Testis (tissue), 3 donors: ENCODE data around the gene ALG9. TPM values are rescaled to one million over a fixed set of nuclear protein-coding genes. Genes with fewer than 3 reads are reported as not detected.

Source experiments
- DNase-seq: peaks from one replicate; pipeline ENCODE4 v3.0.0-alpha.2; 2019
- H3K27ac ChIP-seq, 2 donors: fragments of 200-600 bp; sonication (generic); one replicate each; pipeline ENCODE4 v1.5.1; 2019
- H3K27me3 ChIP-seq: fragments of 200-600 bp; sonication (generic); one replicate; pipeline ENCODE4 v1.5.1; 2019
- H3K36me3 ChIP-seq: fragments of 200-600 bp; sonication (generic); one replicate; pipeline ENCODE4 v1.5.1; 2017; ENCODE audit warnings: low read depth; ENCODE audit errors: missing control alignments
- H3K4me1 ChIP-seq: fragments of 200-600 bp; sonication (generic); one replicate; pipeline ENCODE4 v1.5.1; 2019
- H3K4me3 ChIP-seq, 2 donors: fragments of 200-600 bp; sonication (generic); one replicate each; pipeline ENCODE4 v1.5.1; 2017 to 2019
- H3K9me3 ChIP-seq: fragments of 200-600 bp; sonication (generic); one replicate; pipeline ENCODE4 v1.5.1; 2017
- CTCF ChIP-seq, 3 experiments: fragments of 450-650 bp in 2 of 3; fragments of 200-600 bp in 1 of 3; sonication (generic) in 1 of 3; IDR thresholded peaks; one replicate each; pipeline ENCODE4 v1.5.1; 2016 to 2019; ENCODE audit warnings: antibody characterized with exemption in 3 of 3, mild to moderate bottlenecking in 2 of 3, moderate library complexity in 1 of 3
- POLR2A ChIP-seq: fragments of 450-650 bp; IDR thresholded peaks from one replicate; pipeline ENCODE4 v1.6.1; 2017; ENCODE audit warnings: antibody characterized with exemption, mild to moderate bottlenecking, moderate library complexity
- WGBS, 2 donors: methylation state at CpG; one replicate each; pipeline ENCODE4 v1.1.5; 2018; 5-methylcytosine and 5-hydroxymethylcytosine counted together
- intact Hi-C: fragments of 100-400 bp; cut with DNase I; formaldehyde crosslinking; loops from one replicate; pipeline ENCODE4 v1.15.1; 2023; ENCODE audit warnings: low total_unique reads
- polyA plus RNA-seq: library from polyadenylated mRNA; stranded (reverse); fragments of 350-450 nt; fragmentation: Illumina TruSeq; extraction: RNeasy Lipid Tissue Mini Kit (QIAGEN cat#74804); gene quantifications from one replicate; pipeline ENCODE4 v1.2.3, GENCODE V29; 2014; ENCODE audit warnings: low read depth, low replicate concordance; ENCODE audit not compliant: insufficient read depth
- total RNA-seq, 2 donors: library from RNA; depleted of rRNA; stranded (reverse); fragments of >200 nt; gene quantifications; one replicate each; pipeline ENCODE4 v1.2.3, GENCODE V29; 2016

ALG9 gene
- total and polyA plus RNA-seq, 3 donors from 2014 or later, result 40.1 to 42.0 (median 41.3) TPM

GRCh38 chr11:111871693-111872161 lies 346 bp upstream of the ALG9 start:
- intact Hi-C loops, result no loop called here
- H3K9me3 ChIP-seq, result no peaks in the 10 kb centered on the region
- TF ChIP-seq CTCF (IDR thresholded peaks at IDR 0.05) (no peak), POLR2A (no peak)
- peak overlapping the region; percentile 90 to 92 for H3K27ac ChIP-seq
- peak overlapping the region; percentile 94 to 97 for H3K4me3 ChIP-seq
- H3K36me3 ChIP-seq, result no peaks in the 10 kb centered on the region
- DNase-seq, result no peak
- H3K4me1 ChIP-seq, result peaks cover 7% of the 10 kb centered on the region
- H3K27me3 ChIP-seq, result no peaks in the 10 kb centered on the region
- WGBS, 2 donors, result 46 to 55% methylated on average over 5 of the region's 5 CpGs

GRCh38 chr11:111870522-111870885 lies 877 bp downstream of the ALG9 start:
- Histone ChIP-seq H3K4me3 (peak overlapping the region; percentile 94 to 97), H3K4me1 (peaks cover 7% of the 10 kb centered on the region), H3K27me3 (no peaks in the 10 kb centered on the region), H3K36me3 (no peaks in the 10 kb centered on the region), H3K9me3 (no peaks in the 10 kb centered on the region), H3K27ac (peak overlapping the region in 1 of 2 donors; percentile 92)
- intact Hi-C loops, result no loop called here
- TF ChIP-seq CTCF (IDR thresholded peaks at IDR 0.05) (no peak), POLR2A (no peak)
- DNase-seq, result no peak

- peaks cover 7% of the 10 kb centered on the region for H3K4me1 ChIP-seq
- no peak overlapping the region for H3K4me3 ChIP-seq
- H3K9me3 ChIP-seq, result no peaks in the 10 kb centered on the region
- WGBS, 2 donors, result 79 to 88% methylated on average over 1 of the region's 1 CpG
- H3K36me3 ChIP-seq, result no peaks in the 10 kb centered on the region
- no peak for DNase-seq
- TF ChIP-seq CTCF (IDR thresholded peaks at IDR 0.05), result no peak
- TF ChIP-seq POLR2A, result no peak
- intact Hi-C loops, result no loop called here
- no peaks in the 10 kb centered on the region for H3K27me3 ChIP-seq
- no peak overlapping the region for H3K27ac ChIP-seq
Observed at GRCh38 chr11:111870113-111870512, 1.3 kb downstream of the ALG9 start.

GRCh38 chr11:111860257-111860656 lies 11.1 kb downstream of the ALG9 start:
- Histone ChIP-seq H3K27me3 (no peaks in the 10 kb centered on the region), H3K36me3 (no peaks in the 10 kb centered on the region), H3K9me3 (no peaks in the 10 kb centered on the region), H3K4me1 (no peaks in the 10 kb centered on the region), H3K4me3 (no peak overlapping the region), H3K27ac (no peak overlapping the region)
- 90 to 94% methylated on average over 3 of the region's 3 CpGs for WGBS, 2 donors
- intact Hi-C loops, result no loop called here
- no peak for TF ChIP-seq CTCF (IDR thresholded peaks at IDR 0.05)
- TF ChIP-seq POLR2A, result no peak
- DNase-seq, result no peak

- DNase-seq, result no peak
- intact Hi-C loops, result no loop called here
- Histone ChIP-seq H3K4me1 (no peaks in the 10 kb centered on the region), H3K4me3 (no peak overlapping the region), H3K27ac (no peak overlapping the region), H3K9me3 (no peaks in the 10 kb centered on the region), H3K36me3 (no peaks in the 10 kb centered on the region), H3K27me3 (no peaks in the 10 kb centered on the region)
- TF ChIP-seq POLR2A (no peak), CTCF (IDR thresholded peaks at IDR 0.05) (no peak)
Observed at GRCh38 chr11:111855506-111855905, 15.9 kb downstream of the ALG9 start.
